ENCODE measurements around the gene VAV2.
A peak's percentile ranks its signal among the peaks of the same experiment; 100 is the strongest.

Gene VAV2

DNA sequence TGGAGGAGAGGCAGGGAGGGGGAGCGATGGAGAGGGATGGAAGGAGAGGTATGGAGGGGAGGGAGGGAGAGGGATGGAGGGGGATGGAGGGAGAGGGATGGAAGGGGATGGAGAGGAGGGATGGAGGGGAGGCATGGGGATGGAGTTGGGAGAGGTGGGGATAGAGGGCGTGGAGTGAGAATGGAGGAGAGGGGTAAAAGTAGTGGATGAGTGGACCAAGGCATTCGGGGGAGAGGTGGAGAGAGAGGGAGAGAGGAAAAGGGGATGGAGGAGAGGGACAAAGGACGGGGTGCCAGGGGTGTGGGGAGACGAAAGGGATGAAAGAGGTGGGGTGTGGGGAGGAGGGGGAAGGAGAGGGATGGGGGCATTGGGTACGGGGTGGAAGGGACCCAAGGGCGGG, 100.4 kb downstream of the VAV2 start:
- DNase-seq (ENCODE audit: low spot score), result no peak

DNA sequence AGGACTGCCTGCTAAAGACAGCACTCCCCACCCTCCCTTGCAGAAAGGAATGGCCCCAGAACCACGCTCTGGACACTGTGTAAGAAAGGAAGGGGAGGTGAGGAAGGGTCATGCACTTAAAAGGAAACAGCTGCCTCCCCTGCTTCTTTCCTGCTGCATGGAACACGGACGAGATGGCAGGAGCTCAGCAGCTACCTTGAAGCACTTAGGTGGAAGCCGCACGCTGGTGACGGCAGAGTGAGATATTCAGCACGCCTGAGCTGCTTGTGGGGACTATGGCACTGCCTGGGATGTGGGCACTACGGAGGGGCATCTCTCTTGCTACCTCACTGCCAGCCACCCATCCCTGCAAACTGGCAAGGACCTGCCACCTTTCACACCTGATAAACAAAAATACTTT, 101.5 kb downstream of the VAV2 start:
- DNase-seq (ENCODE audit: low spot score), result no peak

DNA sequence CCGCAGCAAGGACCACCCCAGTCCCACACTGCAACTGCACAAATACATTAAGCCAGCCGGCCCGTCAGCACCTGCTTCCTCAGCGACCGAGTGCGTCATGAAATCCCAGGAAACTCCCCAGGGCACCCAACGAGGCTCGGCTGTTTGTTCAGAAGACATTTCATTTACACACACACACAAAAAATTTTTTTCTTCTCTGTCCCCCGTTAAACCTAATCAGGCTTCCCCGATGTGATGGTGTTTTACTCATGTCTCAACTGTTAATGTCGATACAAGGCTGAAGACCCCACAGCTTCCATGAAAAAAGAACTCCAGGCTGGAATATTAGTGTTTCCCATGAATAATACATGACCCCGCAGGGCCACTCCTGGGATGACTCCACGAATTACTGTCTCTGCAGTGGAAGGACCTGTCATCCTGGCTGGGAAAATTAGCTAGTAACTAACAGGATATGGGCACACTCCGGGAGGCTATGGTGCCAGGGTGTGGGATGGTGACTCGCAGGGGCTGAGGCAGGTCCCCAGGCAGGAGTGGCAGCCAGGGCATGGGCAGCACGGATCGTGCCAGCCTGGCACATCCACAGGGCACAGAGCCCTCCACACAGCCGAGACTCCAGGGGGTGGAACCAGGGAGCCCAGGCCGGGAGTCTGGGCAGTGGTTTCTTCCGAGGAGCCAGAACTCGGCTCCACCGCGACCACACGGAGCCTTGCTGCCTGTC, 102.4 kb downstream of the VAV2 start:
- no peak for DNase-seq (ENCODE audit: low spot score)

DNA sequence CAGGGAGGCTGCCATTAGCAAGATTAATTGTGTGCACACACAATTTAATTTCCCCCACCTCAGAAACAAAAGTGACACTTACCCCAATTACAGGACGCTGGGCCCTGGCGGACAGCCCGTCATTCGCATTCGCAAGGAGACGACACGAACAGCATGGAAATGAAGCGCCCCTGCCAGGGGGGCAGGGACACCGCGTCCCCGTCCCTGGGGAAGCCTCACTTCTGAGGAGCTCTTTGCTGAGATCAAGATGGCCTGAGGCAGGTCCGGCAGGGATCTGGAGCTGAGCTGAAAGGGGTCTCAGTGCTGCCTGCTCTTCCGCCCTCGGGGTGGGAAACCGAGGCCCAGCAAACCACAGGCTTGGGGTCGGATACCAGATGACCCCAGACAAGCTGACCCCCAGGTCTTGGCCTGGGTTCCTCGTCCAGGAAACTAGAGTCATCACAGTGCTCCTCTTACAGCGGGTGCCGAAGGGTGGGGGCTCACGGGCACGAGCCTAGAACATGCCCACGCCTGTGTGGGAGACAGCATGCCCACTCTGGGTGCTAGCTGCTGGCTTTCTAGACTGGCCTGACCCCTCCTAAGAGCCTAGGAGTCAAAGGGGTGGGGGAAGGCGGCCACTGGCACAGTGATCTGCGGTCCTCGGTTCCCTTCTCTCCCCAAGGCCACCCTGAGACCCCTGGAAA, 103.2 kb downstream of the VAV2 start:
- DNase-seq (ENCODE audit: low spot score), result peak; percentile 43

DNA sequence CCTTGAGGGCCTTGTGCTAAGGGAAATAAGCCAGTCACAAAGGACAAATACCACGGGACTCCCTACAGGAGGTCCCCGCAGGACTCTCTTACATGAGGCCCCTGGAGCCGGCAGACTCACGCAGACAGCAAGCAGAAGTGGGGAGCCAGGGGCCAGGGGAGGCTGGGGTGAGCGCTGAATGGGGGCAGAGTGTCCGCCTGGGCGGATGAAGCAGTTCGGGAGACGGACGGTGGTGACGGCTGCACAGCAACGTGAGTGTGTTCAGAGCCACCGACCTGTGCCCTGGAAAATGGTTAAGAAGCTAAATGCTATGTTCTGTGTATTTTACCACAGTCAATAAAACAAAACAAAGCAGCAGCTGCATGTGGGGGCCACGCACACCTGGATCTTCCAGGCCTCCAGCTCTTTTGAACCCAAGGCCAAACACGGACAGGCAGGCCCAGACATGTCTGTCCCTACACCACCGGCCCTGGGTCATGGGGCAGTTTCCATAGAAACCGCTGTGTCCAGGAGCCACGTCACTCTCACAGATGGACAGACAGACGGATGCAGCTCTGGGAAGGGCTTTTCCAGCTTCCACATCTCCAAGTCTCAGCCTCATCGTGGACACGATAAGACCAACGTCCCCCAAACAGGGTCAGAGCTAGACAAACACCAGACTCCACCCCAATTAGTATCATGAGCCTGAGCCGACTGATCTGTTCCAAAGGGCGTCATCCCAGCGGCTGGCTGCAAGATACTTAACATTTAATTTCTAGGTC, 103.9 kb downstream of the VAV2 start:
- DNase-seq (ENCODE audit: low spot score), result no peak

DNA sequence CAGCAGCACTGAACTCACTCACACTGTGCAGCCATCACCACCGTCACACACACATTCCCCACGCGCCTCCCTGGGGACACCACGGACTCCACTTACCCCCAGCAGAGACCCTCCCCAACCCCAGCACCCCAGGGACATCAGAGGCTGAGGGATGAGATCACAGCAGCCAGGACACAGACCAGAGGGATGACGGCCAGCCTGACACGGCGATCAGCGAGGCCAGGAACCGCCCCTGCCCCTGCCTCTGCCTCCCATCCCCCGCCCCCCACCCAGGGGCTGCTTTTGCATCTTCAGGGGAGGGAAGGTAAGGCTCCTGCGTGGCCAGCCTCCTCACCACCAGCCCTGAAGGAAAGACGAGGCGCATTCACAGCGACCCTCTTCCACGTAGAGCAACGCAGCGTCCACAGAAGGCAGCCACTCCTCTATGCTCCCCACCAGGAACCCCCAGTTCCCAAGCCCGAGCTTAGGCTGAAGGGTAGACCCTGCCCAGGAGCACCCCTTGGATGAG, 104.5 kb downstream of the VAV2 start:
- no peak for DNase-seq (ENCODE audit: low spot score)

DNA sequence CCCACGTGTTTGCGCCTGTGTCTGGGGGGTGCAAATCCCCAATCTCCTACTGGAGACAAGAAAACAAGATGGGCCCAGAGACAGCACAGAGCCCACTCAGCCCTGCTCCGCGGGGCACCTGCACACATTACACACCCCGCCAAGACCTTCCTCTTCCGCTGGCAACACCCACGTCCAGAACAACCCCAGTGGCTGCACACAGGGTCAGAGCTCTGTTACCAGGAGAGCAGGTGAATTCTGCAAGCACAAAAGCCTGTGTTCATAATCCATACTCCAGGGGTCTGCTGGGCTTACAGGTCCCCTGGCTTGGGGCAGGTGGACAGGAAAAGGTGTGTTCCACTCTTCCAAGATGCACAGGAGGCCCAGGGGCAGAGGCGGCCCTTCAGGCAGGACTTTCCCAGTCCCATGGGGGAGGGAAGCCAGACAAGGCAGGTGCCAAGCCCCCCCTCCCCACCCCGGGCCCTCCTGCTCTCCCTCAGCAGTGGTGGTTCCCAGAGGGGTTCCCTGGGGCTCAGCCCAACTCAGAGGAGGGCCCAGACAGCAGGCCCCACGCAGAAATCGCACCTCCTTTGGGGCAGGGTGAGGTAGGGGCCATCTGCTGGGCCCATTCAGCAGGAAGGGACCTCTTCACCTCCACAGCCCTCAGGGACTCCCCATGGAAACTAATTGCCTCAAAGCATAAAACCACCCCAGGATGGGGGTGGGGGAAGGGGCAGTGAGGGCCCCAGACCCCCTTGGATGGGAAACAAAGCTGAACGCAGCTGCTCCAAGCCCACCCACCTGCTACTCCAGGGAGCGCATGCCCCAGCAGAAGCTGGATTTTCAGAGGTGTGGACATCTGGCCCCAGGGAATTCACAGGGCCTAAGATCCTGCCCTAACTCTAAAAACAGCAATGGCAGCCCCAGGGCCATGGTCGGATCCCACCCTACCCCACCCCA, 105.3 kb downstream of the VAV2 start:
- DNase-seq (ENCODE audit: low spot score), result no peak

DNA sequence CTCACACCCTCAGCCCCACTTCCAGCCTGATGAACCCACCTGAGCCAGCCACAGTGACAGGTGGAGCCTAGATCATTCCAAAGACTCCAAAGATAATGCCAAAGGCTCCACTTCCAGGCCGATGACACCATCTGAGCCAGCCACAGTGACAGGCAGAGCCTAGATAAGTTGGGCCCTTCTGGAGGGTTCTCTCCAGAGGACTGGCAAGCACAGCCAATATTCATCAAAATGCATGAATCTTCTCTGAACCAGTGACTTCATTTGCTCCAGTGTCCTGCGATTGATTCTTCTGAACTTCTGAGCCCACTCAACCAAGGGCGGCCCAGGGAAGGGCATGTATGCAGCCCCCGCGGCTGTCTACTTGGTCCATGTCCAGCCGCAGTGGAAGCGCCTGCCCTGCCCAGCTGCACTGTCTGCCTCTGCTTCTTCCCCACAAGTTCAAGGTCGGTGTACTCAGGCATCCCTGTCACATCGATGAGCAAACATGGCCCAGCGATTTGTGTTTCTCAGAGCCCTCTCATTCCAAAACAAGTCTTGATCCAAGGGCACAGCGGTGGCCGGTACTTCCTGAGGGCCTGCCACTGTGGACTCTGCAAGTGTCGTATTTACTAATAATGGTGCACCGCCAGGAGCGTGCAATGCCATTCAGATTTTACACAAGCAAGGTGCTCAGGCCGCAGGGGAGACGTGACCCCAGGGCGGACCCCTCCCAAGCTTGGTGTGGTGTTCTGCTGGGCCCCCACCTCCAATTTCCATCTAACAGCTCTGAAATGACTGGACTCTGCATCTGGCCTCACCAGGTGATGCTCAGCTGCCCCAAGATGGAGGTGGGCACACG, 107.0 kb downstream of the VAV2 start:
- DNase-seq (ENCODE audit: low spot score), result no peak

DNA sequence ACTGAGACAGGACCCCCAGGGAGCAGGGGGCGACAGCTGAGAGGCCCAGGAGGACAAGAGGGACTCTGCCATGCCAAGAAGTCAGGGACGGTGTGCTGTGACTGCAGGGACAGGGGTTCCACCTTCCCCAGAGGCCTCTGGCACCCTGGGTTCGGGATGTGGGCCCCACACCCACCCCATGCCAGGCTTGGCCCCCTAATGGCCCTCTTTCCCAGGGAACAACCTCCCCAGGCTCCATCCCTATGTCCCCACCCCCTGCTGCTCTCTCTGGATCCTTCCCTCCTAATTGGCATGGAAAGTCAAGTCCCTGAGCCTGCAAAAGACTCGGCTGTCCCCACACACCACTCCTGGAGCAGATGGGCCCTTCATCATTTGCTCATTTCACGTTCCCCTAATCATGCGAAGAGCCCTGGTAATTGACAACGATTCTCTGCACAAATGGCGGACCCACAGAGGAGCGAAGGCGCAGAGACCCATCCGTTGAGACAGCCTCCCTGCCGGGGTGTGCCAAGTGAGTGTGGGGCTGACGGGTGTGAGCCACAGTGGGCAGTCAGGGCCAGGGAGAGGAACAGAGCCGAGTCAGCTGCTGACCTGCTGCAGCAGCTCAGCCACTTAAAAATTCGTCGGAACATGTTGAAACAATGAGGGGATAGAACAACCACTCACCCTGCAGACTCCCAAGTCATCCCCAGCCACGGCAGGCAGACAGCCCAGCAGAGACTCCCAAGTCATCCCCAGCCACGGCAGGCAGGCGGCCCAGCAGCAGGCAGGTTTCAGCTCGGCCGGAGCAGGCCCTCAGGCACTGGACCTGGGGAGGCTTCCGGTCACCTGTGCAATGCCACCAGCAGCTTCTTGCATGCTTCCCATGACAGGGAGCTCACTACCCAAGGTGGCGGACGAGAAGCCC, 109.0 kb downstream of the VAV2 start:
- peak; percentile 28 for DNase-seq (ENCODE audit: low spot score)

DNA sequence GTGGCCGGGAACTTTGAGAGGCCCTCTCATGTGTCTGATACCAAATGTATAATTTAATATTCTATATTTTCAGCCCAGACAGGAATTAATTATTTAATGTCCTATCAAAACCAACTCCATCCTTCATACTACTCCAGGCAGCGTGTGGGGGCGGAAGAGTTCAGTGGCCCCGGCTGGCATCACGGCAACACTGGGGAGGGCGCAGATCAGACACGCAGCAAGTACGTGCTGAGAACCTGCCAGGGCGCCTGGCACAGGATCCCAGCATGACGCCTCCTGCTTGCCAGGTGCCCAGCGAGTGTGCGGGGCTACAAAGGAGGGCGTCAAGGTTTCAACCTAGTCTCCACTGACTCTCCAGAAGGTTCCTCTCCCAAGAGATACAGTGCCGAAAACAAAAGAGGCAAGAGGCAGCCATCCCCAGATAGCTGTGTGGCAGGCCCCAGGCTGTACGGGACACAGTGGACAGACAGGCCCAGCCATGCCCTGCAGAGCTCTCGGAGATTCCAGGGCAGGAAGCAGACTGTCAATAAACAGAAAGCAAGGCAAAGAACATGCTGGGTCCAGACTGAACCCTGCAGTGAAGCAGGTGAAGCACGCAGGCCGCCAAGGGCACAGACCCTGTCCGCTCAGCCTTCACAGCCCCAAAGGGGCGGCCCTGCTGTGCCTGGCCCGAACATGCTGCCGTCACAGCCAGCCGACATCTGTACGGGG, 110.3 kb downstream of the VAV2 start:
- DNase-seq (ENCODE audit: low spot score), result no peak

DNA sequence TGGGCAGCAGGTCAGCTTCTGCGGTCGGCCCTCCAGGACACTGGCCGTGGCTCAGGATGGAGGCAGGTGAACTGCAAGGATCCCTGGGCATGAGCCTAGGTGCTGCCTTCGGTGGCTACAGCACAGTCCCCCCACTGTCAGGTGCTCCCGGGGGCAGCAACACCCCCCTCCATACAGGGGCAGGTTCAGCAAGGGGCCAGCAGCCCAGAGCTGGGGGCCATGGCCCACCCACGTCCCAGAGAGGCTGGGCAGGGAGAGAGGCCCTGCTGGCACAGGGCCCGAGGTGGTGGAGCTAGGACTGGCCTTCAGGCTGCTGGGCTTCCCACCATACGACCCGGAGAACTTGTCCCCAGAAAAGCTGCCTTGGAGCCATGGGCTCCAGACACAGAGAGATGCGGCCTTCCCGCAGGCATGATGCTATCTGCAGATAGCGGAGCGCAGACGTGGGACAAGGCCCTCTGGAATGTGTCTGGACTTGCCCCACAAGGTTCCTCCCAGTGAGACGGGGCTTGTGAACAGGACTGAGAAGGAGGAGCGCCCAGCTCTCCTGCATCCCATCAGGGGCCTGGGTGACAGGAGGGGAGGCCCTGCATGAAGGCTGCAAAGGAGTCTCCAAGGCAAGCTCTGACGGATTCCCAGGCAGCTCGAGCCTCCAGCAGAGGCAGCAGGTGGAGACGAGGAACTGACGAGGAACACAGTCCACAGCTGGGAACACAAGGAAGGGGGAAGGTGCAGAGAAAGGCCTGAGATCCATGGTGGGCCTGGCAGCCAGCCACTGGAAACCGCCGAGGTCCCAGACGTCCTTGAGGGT, 111.1 kb downstream of the VAV2 start:
- DNase-seq (ENCODE audit: low spot score), result no peak

DNA sequence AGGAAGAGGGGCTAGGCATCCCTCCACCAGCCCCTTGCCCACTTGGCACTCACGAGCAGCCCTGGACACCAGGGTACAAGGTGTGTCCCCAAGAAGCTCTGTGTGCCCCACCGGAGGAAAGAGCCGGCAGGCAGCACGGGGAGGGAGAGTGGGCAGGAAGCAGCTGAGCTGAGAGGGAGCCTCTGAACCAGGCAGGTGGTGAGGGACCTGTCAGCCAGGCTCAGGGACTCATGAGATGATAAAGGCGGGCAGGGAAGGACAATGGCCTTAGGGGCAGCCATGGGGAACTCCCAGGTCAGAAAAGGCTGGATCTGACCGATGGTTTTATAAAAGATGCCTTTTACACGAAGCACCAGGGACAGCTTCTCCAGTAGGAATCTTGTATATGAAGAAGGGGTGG, 112.0 kb downstream of the VAV2 start:
- no peak for DNase-seq (ENCODE audit: low spot score)

DNA sequence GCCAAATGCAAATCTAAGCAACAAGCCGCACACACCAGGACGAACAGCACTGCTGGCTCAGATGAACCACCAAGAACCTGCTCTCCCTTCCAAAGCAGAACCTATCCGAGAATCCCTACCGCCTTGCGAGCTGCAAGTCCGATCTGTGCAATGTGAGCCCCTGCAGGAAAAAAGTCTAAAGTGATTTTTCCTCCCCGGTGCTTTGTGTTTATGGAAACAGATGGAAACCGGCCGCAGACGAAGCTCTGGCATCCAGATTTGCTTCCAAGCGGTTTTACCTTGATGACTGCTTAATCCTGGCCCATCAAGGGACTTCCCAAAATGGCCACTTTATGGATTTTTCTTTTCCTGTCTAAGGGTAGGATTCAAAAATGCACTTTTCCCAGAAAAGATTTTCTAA, 112.5 kb downstream of the VAV2 start:
- DNase-seq (ENCODE audit: low spot score), result no peak

DNA sequence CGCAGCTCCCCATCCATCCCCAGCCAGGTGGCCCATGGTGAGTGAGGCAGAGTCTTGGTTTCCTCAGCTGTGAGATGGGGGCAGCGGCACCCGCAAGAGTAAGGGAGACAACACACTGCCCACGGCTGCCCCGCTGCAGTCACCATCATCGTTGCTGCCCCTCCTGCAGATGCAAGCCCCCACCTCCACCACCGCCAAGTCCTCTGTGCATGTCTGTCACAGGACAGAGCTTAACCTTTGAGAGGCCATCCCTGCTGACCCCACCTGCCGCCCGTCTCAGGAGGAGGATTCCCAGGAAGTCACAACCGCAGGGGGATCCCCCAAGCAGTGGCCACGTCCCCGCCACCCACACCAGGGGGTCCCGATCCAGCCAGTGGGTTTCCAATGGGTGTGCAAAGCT, 113.7 kb downstream of the VAV2 start:
- DNase-seq (ENCODE audit: low spot score), result no peak

DNA sequence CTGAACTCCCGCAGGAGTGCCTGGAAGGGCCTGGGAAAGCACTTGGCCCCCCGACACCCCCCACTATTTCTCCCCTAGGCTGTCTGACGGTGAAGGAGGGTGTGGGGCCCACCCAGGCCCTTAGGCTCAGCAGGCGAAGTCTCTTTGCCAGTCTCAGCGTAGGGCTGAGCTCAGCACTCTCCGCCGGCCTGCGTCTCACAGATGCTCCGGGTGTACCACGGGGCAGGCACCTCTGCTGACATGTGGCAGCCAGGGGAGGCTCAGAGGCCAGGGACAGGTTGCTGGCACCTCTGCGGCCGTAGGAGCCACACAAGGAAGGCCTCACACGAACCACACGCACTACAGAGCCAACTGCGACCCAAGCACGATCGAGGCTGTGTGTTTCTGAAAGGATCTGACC, 114.2 kb downstream of the VAV2 start:
- no peak for DNase-seq (ENCODE audit: low spot score)

DNA sequence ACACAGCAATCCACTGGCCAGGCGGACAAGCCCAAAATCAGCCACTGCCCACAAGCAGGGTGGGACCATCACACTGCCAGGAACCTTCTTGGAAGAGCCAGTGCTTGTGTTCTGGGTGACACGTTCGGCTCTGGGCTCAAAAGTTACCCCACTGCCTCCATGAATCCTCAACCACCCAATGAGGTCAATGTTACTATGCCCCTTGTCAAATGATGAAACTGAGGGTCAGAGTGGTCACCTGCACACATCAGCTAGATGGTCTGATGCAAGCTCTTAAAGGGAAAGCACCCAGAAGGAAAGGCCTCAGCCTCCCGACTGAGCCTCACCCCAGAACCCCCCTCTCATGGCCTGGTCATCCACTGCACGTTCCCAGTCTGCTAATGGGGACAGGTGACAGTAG, 114.8 kb downstream of the VAV2 start:
- DNase-seq (ENCODE audit: low spot score), result no peak

DNA sequence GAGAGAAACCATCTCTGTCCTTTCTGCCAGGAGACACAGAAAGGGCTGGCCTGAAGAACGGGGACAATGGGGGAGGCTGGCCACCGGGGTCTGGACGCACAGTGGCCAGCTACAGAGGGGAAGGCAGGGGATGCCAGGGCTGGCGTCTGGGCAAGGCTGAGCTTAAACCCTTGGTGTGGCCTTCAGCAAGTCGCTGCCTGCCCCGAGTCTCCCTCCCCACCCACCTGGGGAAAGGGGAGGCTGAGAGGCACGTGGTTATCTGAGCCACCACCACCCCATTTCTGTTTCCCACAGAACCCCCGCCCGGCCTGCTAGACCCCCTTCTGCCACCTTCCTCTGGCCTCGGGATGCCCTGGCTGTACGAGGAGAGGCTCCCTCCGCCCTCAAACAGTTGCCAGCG, 115.3 kb downstream of the VAV2 start:
- no peak for DNase-seq (ENCODE audit: low spot score)

DNA sequence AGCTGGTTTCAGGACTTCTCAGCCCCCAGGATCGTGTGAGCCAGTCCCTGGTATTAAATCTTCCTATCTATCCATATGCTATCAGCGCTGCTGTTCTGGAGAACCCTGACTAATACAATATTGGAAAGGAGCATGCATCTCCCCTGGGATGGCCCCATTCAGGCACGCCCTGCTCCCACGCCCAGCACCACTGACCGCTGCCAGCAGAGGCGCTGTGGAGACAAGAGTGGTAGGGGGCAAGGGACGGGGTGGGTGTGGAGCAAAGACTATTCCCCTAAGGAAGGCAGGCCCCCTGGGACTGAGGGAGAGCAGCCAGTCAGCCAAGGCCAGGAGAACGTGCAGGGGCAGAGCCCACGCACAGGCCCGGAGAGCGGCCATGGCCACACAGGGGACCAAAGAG, 116.0 kb downstream of the VAV2 start:
- DNase-seq (ENCODE audit: low spot score), result no peak
